Nephron (organoid): ENCODE measurements around the gene GHRH.
A peak's percentile ranks its signal among the peaks of the same experiment; 100 is the strongest.

Experiments used
- H3K27ac Mint-ChIP-seq, 3 experiments: 2 replicates each; pipeline ENCODE4 v1.8.0; 2020; ENCODE audit warnings: mixed read lengths in 3 of 3, mild to moderate bottlenecking in 2 of 3, moderate library complexity in 1 of 3
- H3K27me3 Mint-ChIP-seq: 2 replicates; pipeline ENCODE4 v1.8.0; 2021; ENCODE audit warnings: low read depth, mild to moderate bottlenecking, moderate library complexity, mixed read lengths
- H3K36me3 Mint-ChIP-seq: 2 replicates; pipeline ENCODE4 v1.8.0; 2020; ENCODE audit warnings: low read depth, mixed read lengths
- H3K4me1 Mint-ChIP-seq: 2 replicates; pipeline ENCODE4 v1.8.0; 2020; ENCODE audit warnings: mixed read lengths
- H3K4me3 Mint-ChIP-seq, 3 experiments: 2 replicates each; pipeline ENCODE4 v1.8.0; 2020; ENCODE audit warnings: mild to moderate bottlenecking in 3 of 3, mixed read lengths in 3 of 3, moderate library complexity in 2 of 3
- H3K9me3 Mint-ChIP-seq: 2 replicates; pipeline ENCODE4 v1.8.0; 2020; ENCODE audit warnings: mixed read lengths
- TF ChIP-seq, protein P1 (sequence below), 3 experiments: fragments of 200-600 bp; sonication (generic); IDR thresholded peaks; one replicate each; pipeline ENCODE4 v1.5.0; 2021; ENCODE audit warnings: antibody characterized with exemption in 3 of 3; ENCODE audit not compliant: unreplicated experiment in 3 of 3

Gene GHRH, protein sequence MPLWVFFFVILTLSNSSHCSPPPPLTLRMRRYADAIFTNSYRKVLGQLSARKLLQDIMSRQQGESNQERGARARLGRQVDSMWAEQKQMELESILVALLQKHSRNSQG

DNA sequence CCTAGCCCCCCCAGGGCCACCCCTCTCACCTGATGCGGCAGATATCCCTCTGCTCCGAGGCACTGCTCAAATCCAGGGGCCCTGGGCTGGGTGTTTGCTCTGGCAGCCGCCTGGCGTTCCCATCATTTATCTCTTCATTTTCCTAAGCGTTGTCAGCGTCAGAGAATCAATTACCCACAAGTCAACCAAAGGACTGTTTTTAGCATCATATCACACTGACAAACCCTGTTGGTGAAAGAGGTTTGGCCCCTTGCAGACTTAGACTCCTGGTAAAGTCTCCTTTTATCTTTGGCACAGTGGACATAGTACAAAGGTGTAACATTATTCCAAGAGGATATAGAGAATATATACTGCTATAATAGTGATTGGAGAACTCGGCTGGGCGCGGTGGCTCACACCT is at the start of gene GHRH:
Gene GHRH (minus strand): TSS at position 101 of the 400 bp plus-strand sequence. CDS start 4,925 bp downstream, outside the sequence.
- TF ChIP-seq, protein P1, sequence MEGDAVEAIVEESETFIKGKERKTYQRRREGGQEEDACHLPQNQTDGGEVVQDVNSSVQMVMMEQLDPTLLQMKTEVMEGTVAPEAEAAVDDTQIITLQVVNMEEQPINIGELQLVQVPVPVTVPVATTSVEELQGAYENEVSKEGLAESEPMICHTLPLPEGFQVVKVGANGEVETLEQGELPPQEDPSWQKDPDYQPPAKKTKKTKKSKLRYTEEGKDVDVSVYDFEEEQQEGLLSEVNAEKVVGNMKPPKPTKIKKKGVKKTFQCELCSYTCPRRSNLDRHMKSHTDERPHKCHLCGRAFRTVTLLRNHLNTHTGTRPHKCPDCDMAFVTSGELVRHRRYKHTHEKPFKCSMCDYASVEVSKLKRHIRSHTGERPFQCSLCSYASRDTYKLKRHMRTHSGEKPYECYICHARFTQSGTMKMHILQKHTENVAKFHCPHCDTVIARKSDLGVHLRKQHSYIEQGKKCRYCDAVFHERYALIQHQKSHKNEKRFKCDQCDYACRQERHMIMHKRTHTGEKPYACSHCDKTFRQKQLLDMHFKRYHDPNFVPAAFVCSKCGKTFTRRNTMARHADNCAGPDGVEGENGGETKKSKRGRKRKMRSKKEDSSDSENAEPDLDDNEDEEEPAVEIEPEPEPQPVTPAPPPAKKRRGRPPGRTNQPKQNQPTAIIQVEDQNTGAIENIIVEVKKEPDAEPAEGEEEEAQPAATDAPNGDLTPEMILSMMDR (IDR thresholded peaks at IDR 0.05; ENCODE audit: unreplicated experiment in 3 of 3), result no peak
- H3K9me3 Mint-ChIP-seq, result no peaks in the 10 kb centered on the region
- H3K36me3 Mint-ChIP-seq, result no peaks in the 10 kb centered on the region
- peaks cover 5% of the 10 kb centered on the region for H3K4me1 Mint-ChIP-seq
- H3K27me3 Mint-ChIP-seq, result peaks cover 19% of the 10 kb centered on the region
- H3K4me3 Mint-ChIP-seq, result no peak within 1 kb of the TSS
- H3K27ac Mint-ChIP-seq, result no peak within 1 kb of the TSS

DNA sequence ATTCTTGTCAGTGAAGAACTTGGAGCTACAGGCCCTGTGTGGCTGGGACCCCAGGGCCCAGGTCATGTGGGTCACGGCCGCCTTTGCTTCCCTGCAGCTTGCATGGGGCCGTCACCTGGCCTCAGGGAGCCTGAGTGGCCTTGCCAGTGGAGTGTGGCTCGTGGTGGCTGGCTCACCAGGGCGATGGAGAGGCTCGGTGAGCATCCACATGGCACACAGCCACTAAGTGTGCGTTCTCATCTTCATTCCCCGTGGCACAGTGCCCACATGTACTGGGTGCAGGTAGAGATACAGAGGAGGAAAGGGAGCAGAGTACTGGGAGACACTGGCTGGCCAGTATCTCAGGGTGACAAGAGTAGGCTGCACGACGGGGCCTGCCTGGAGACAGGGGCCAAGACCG is 49.3 kb upstream of the GHRH start:
- peaks cover 42% of the 10 kb centered on the region for H3K36me3 Mint-ChIP-seq
- no peaks in the 10 kb centered on the region for H3K27me3 Mint-ChIP-seq
- peak overlapping the region; percentile 65 to 76 (median 67) for H3K27ac Mint-ChIP-seq

DNA sequence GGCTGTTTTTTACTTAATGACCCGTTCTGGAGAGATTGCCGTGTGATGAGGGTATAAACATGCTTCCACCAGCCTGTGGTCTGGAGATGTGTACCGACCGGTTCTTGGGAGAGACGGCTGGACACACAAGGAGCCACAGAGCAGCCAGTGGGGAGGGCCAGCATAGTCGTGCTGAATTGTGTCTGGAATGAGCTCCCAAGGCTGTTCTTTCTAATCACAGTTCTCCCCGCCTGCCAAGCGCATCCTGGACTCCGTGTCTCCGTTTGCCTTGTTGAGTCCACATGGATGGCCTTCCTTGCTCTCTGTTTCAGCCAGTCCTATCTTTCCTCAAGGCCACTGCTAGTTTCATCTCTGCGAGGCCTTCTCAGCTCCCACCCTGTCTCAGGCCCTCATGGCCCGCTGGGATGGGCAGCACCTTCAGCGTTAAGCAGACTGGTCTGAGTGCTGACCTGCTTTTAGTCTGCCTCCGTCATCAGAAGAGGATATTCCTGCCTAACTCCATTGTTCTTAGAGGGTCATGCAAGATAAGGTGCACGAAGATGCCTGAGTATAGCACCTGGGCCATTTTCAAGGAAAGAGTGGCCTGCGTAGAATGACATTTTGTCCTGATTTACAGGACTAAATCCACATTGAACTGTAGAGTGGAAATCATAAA is 48.4 kb upstream of the GHRH start:
- Mint-ChIP-seq H3K4me1 (peaks cover 73% of the 10 kb centered on the region), H3K9me3 (no peaks in the 10 kb centered on the region), H3K27ac (peak overlapping the region; percentile 19 to 76 (median 67)), H3K4me3 (peak overlapping the region in 1 of 3 experiments; percentile 66), H3K27me3 (no peaks in the 10 kb centered on the region), H3K36me3 (peaks cover 42% of the 10 kb centered on the region)
- TF ChIP-seq, protein P1 (IDR thresholded peaks at IDR 0.05; ENCODE audit: unreplicated experiment in 3 of 3), result no peak

More for the DNA sequence above, 49.3 kb upstream of the GHRH start:
- H3K9me3 Mint-ChIP-seq, result no peaks in the 10 kb centered on the region
- peak overlapping the region in 2 of 3 experiments; percentile 60 to 66 for H3K4me3 Mint-ChIP-seq
- H3K4me1 Mint-ChIP-seq, result peaks cover 73% of the 10 kb centered on the region
- TF ChIP-seq, protein P1 (IDR thresholded peaks at IDR 0.05; ENCODE audit: unreplicated experiment in 3 of 3), result no peak

DNA sequence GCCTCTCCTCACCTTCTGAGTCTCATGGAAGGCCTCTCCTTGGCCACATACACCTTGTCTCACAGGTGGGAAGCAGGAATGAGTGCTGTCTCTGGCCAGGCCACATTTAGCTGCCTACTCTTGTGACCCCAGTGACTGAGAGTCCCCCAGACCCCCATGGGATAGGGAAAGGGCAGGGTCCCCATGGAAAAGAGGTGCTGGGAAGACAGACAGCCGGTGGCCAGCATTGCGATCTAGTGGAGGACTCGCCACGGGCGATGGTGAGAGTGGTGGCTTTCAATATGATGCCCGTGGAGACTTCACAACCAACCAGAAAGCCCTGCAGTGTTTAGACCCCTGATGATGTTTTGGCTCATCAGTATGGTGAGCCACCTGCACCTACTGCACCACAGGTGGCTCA is 47.7 kb upstream of the GHRH start:
- H3K9me3 Mint-ChIP-seq, result no peaks in the 10 kb centered on the region
- TF ChIP-seq, protein P1 (IDR thresholded peaks at IDR 0.05; ENCODE audit: unreplicated experiment in 3 of 3), result no peak
- no peak overlapping the region for H3K4me3 Mint-ChIP-seq
- H3K4me1 Mint-ChIP-seq, result peaks cover 73% of the 10 kb centered on the region
- no peaks in the 10 kb centered on the region for H3K27me3 Mint-ChIP-seq
- peaks cover 46% of the 10 kb centered on the region for H3K36me3 Mint-ChIP-seq
- H3K27ac Mint-ChIP-seq, result peak overlapping the region in 2 of 3 experiments; percentile 66 to 76

DNA sequence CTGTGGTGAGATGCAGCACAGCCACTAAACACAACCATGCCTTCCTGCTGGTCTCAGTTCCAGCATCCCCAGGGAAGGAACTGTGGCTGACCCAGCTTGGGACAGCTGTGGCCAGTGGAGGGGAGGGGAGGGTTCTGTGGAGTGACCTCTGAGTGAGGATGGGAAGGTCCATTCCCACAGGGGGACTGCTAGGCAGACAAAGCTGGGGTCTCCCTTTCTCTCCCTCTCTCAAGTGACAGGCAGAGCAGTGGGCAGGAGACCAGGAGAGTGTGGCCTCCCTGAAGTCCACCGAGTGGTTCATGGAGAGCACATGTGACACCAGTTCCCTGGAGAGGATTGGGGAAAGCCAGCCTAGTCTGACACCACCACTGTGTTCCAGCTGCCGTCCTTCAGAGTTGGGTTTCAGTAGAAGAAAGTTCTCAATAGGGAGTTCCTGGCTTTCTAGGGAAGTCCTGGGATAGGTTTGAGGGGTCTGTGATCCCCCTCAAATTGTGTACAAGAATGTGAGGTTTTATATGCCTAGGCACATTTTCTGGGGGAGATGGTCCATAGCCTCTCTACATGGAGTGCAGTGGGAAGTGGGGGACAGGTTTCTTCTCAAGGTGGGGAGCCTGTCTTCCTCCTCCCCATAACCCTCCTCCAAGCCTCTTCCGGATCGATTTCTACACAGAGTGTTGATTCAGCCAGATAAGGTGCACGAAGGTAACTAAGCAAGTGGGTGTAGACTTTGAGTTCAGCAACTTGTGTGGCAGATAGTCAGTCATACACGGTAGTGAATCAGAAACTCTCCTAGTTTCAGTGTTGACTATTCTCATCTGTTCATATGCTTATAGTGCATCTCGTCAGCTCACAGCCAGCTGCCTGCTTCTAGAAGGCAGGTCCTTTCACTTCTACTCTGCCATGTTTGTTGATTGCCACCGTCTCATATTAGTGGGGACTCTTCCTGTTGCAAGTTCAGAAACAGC is 46.8 kb upstream of the GHRH start:
- Mint-ChIP-seq H3K36me3 (peaks cover 46% of the 10 kb centered on the region), H3K4me1 (peaks cover 64% of the 10 kb centered on the region), H3K4me3 (no peak overlapping the region), H3K27me3 (no peaks in the 10 kb centered on the region), H3K9me3 (no peaks in the 10 kb centered on the region), H3K27ac (peak overlapping the region in 2 of 3 experiments; percentile 48 to 66)
- TF ChIP-seq, protein P1 (IDR thresholded peaks at IDR 0.05; ENCODE audit: unreplicated experiment in 3 of 3), result no peak
